HUES48 (cell line): Measurements from ENCODE around the gene ZFP90.
"Not testable (repeated sequence)": the region's sequence is repeated elsewhere in the genome, so short reads cannot be mapped to it uniquely, and the experiment has no call there.

Experiments used
- H3K27ac ChIP-seq: one replicate; pipeline ENCODE4 v1.7.0; 2013; ENCODE audit warnings: low read depth, low read length, inconsistent platforms
- H3K27me3 ChIP-seq: 2 replicates; pipeline ENCODE4 v1.6.1; 2013; ENCODE audit warnings: mild to moderate bottlenecking, low read length; ENCODE audit not compliant: control insufficient read depth, insufficient read depth
- H3K36me3 ChIP-seq: 2 replicates; pipeline ENCODE4 v1.6.1; 2013; ENCODE audit warnings: low read length; ENCODE audit not compliant: control insufficient read depth, insufficient read depth
- H3K4me1 ChIP-seq: 2 replicates; pipeline ENCODE4 v1.6.1; 2013; ENCODE audit warnings: mild to moderate bottlenecking, low read length; ENCODE audit not compliant: control insufficient read depth, insufficient read depth
- H3K4me3 ChIP-seq: 2 replicates; pipeline ENCODE4 v1.5.1; 2013; ENCODE audit warnings: mild to moderate bottlenecking, low read depth, low read length
- H3K9ac ChIP-seq: 2 replicates; pipeline ENCODE4 v1.6.1; 2013; ENCODE audit warnings: mild to moderate bottlenecking, low read depth, low read length, moderate library complexity
- H3K9me3 ChIP-seq: 2 replicates; pipeline ENCODE4 v1.6.1; 2013; ENCODE audit warnings: low read length; ENCODE audit not compliant: control insufficient read depth, insufficient read depth

Gene ZFP90

GRCh38 chr16:68538880-68539701 lies at the start of gene ZFP90:
Gene ZFP90, plus strand, starts transcription at chr16:68539291. Its CDS starts 502 bp downstream, at chr16:68539793.
- no peaks in the 10 kb centered on the region for H3K27me3 ChIP-seq
- H3K4me3 ChIP-seq = peak within 1 kb of the TSS; percentile 91
- no peaks in the 10 kb centered on the region for H3K4me1 ChIP-seq
- H3K36me3 ChIP-seq = peaks cover 16% of the 10 kb centered on the region
- peak within 1 kb of the TSS; percentile 59; the same call in 1 of the 2 replicates for H3K9ac ChIP-seq
- H3K27ac ChIP-seq = peak within 1 kb of the TSS; percentile 73
- no peaks in the 10 kb centered on the region for H3K9me3 ChIP-seq

- peaks cover 15% of the 10 kb centered on the region; the same call in 1 of the 2 replicates for H3K4me1 ChIP-seq
- no peak overlapping the region for H3K9ac ChIP-seq
- no peaks in the 10 kb centered on the region for H3K9me3 ChIP-seq
- peak overlapping the region; percentile 34 for H3K27ac ChIP-seq
- no peaks in the 10 kb centered on the region for H3K27me3 ChIP-seq
- no peaks in the 10 kb centered on the region for H3K36me3 ChIP-seq
- H3K4me3 ChIP-seq = no peak overlapping the region
Measured at GRCh38 chr16:68490358-68490757, 48.7 kb upstream of the ZFP90 start.

GRCh38 chr16:68490829-68491575 lies 48.1 kb upstream of the ZFP90 start:
- H3K9ac ChIP-seq = no peak overlapping the region
- H3K4me3 ChIP-seq = no peak overlapping the region
- H3K27me3 ChIP-seq = no peaks in the 10 kb centered on the region
- peak overlapping the region; percentile 34 for H3K27ac ChIP-seq
- H3K9me3 ChIP-seq = no peaks in the 10 kb centered on the region
- H3K4me1 ChIP-seq = peaks cover 15% of the 10 kb centered on the region; the same call in 1 of the 2 replicates
- no peaks in the 10 kb centered on the region for H3K36me3 ChIP-seq

GRCh38 chr16:68491576-68491950 lies 47.5 kb upstream of the ZFP90 start:
- Histone ChIP-seq H3K27ac (no peak overlapping the region), H3K4me1 (peaks cover 15% of the 10 kb centered on the region; the same call in 1 of the 2 replicates), H3K4me3 (no peak overlapping the region), H3K9ac (no peak overlapping the region), H3K36me3 (no peaks in the 10 kb centered on the region), H3K9me3 (no peaks in the 10 kb centered on the region), H3K27me3 (no peaks in the 10 kb centered on the region)

- H3K4me1 ChIP-seq = peaks cover 9% of the 10 kb centered on the region; the same call in 1 of the 2 replicates
- no peaks in the 10 kb centered on the region for H3K36me3 ChIP-seq
- H3K27ac ChIP-seq = no peak overlapping the region
- H3K9me3 ChIP-seq = no peaks in the 10 kb centered on the region
- no peak overlapping the region for H3K4me3 ChIP-seq
- no peaks in the 10 kb centered on the region for H3K27me3 ChIP-seq
- H3K9ac ChIP-seq = no peak overlapping the region
Measured at GRCh38 chr16:68492151-68492542, 46.9 kb upstream of the ZFP90 start.

GRCh38 chr16:68492543-68493411 lies 46.3 kb upstream of the ZFP90 start:
- Histone ChIP-seq H3K4me3 (no peak overlapping the region), H3K9ac (no peak overlapping the region), H3K9me3 (no peaks in the 10 kb centered on the region), H3K36me3 (no peaks in the 10 kb centered on the region), H3K27ac (no peak overlapping the region), H3K27me3 (no peaks in the 10 kb centered on the region), H3K4me1 (peaks cover 9% of the 10 kb centered on the region; the same call in 1 of the 2 replicates)

GRCh38 chr16:68493412-68494070 lies 45.5 kb upstream of the ZFP90 start:
- Histone ChIP-seq H3K9me3 (no peaks in the 10 kb centered on the region), H3K4me3 (no peak overlapping the region), H3K27ac (no peak overlapping the region), H3K9ac (no peak overlapping the region), H3K27me3 (no peaks in the 10 kb centered on the region), H3K36me3 (no peaks in the 10 kb centered on the region), H3K4me1 (peaks cover 9% of the 10 kb centered on the region; the same call in 1 of the 2 replicates)

GRCh38 chr16:68494261-68494660 lies 44.8 kb upstream of the ZFP90 start:
- not testable (repeated sequence) for H3K27ac ChIP-seq, H3K4me1 ChIP-seq, H3K9me3 ChIP-seq, H3K9ac ChIP-seq, H3K4me3 ChIP-seq, H3K36me3 ChIP-seq, H3K27me3 ChIP-seq

- Histone ChIP-seq H3K27ac (no peak overlapping the region), H3K4me1 (no peaks in the 10 kb centered on the region), H3K27me3 (no peaks in the 10 kb centered on the region)
Measured at GRCh38 chr16:68496689-68497088, 42.4 kb upstream of the ZFP90 start.

GRCh38 chr16:68499006-68499405 lies 40.1 kb upstream of the ZFP90 start:
- Histone ChIP-seq H3K4me1 (no peaks in the 10 kb centered on the region), H3K27me3 (no peaks in the 10 kb centered on the region), H3K9me3 (no peaks in the 10 kb centered on the region), H3K9ac (no peak overlapping the region), H3K27ac (no peak overlapping the region), H3K4me3 (no peak overlapping the region), H3K36me3 (no peaks in the 10 kb centered on the region)

More at GRCh38 chr16:68496689-68497088, 42.4 kb upstream of the ZFP90 start:
- no peaks in the 10 kb centered on the region for H3K36me3 ChIP-seq
- H3K9ac ChIP-seq = no peak overlapping the region
- H3K4me3 ChIP-seq = no peak overlapping the region
- no peaks in the 10 kb centered on the region for H3K9me3 ChIP-seq
